ENCODE measurements around the gene WSCD2.

DNA sequence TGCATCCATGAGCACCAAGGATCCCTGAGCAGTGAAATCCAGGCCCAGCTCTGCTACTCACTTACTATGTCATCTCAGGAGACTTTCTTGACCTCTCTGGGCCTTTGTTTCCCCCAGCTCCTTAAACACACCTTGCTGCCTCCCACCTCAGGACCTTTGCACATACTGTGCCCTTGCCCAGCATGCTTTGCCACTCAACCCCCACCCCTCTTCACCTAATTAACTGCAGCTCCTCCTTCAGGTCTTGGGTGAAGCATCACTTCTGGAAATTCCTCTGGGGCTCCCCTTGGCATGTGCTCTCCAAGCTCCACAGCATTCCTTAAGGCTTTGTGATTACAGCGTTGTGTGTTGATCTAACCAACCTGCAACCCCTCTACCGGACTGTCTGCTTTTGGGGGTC is 15.9 kb downstream of the WSCD2 start:
- TF ChIP-seq YY1 (IDR thresholded peaks at IDR 0.05; ENCODE audit: insufficient read depth, insufficient read length) (no peak), SUZ12 (IDR thresholded peaks at IDR 0.05; ENCODE audit: extremely low read depth, insufficient read depth, insufficient read length) (no peak)

All from NT2/D1 (cell line).